IMR-90 (cell line): Measurements from ENCODE around the gene CD28. TPM values are rescaled to one million over a fixed set of nuclear protein-coding genes. Genes with fewer than 3 reads are reported as not detected.
A peak's percentile ranks its signal among the peaks of the same experiment; 100 is the strongest.

ENCODE experiments used
- ATAC-seq: fragments of 200-7000 bp; cut with Tn5 transposase; 2 replicates; pipeline ENCODE4 v1.9.1; 2020; ENCODE audit warnings: low read depth, mild to moderate bottlenecking, moderate library complexity
- BruUV-seq: library from RNA; stranded (reverse); fragments of 400-500 nt; replicated peaks from 2 replicates; lab custom pipeline; 2021; lab: Mats Ljungman, UMichigan
- CTCF ChIA-PET: fragments of 300-600 bp; formaldehyde crosslinking; extraction: SDS; loops from one replicate; lab custom pipeline; 2021; ENCODE audit warnings: antibody characterized with exemption; lab: Yijun Ruan, JAX
- POLR2A ChIA-PET: fragments of 300-600 bp; sonication (Branson Sonifier 250); formaldehyde crosslinking; loops from one replicate; lab custom pipeline; 2022; ENCODE audit warnings: antibody characterized with exemption; ENCODE audit not compliant: unreplicated experiment; lab: Charles Lee
- DNase-seq: peaks from one replicate; pipeline ENCODE4 v3.0.0; 2013
- H2AFZ ChIP-seq: replicated peaks from 2 replicates; pipeline ENCODE3; 2013; ENCODE audit warnings: low read length, mild to moderate bottlenecking; ENCODE audit not compliant: poor library complexity
- H2AK5ac ChIP-seq: 2 replicates; pipeline ENCODE4 v1.6.1; 2013; ENCODE audit warnings: low read depth, low read length, inconsistent platforms
- H2AK9ac ChIP-seq: replicated peaks from 2 replicates; pipeline ENCODE3; 2013; ENCODE audit warnings: mild to moderate bottlenecking, low read depth, low read length, moderate library complexity; ENCODE audit not compliant: poor library complexity
- H2BK120ac ChIP-seq: 2 replicates; pipeline ENCODE4 v1.6.1; 2013; ENCODE audit warnings: low read depth, low read length, inconsistent platforms
- H2BK15ac ChIP-seq: 3 replicates; pipeline ENCODE4 v1.6.1; 2013; ENCODE audit warnings: low read depth, low read length, inconsistent platforms
- H2BK20ac ChIP-seq: 2 replicates; pipeline ENCODE4 v1.6.1; 2013; ENCODE audit warnings: low read depth, mild to moderate bottlenecking, inconsistent platforms, low read length, moderate library complexity
- H2BK5ac ChIP-seq: 2 replicates; pipeline ENCODE4 v1.6.1; 2013; ENCODE audit warnings: mild to moderate bottlenecking, low read depth, low read length, inconsistent platforms; ENCODE audit not compliant: poor library complexity, severe bottlenecking
- H3K14ac ChIP-seq: replicated peaks from 2 replicates; pipeline ENCODE4 v1.6.1; 2013; ENCODE audit warnings: low read depth, low read length, inconsistent platforms
- H3K18ac ChIP-seq: 2 replicates; pipeline ENCODE4 v1.6.1; 2013; ENCODE audit warnings: low read depth, low read length, control low read depth
- H3K23ac ChIP-seq: 2 replicates; pipeline ENCODE4 v1.6.1; 2013; ENCODE audit warnings: low read depth, low read length, inconsistent platforms
- H3K27ac ChIP-seq: 2 replicates; pipeline ENCODE4 v1.5.1; 2013; ENCODE audit warnings: mild to moderate bottlenecking, control low read depth, low read length; ENCODE audit not compliant: insufficient read depth
- H3K27me3 ChIP-seq: 2 replicates; pipeline ENCODE4 v1.6.1; 2013; ENCODE audit warnings: low read length; ENCODE audit not compliant: control insufficient read depth, insufficient read depth
- H3K36me3 ChIP-seq: 2 replicates; pipeline ENCODE4 v1.6.1; 2013; ENCODE audit warnings: low read length, mixed read lengths; ENCODE audit not compliant: control insufficient read depth, insufficient read depth
- H3K4ac ChIP-seq: 2 replicates; pipeline ENCODE4 v1.6.1; 2013; ENCODE audit warnings: low read depth, low read length, inconsistent platforms
- H3K4me1 ChIP-seq: 2 replicates; pipeline ENCODE4 v1.6.1; 2013; ENCODE audit warnings: low read length, mixed read lengths; ENCODE audit not compliant: control insufficient read depth, insufficient read depth
- H3K4me2 ChIP-seq: 2 replicates; pipeline ENCODE4 v1.6.1; 2013; ENCODE audit warnings: low read depth, mild to moderate bottlenecking, control low read depth, low read length, moderate library complexity
- H3K4me3 ChIP-seq: 2 replicates; pipeline ENCODE4 v1.5.1; 2013; ENCODE audit warnings: low read depth, mild to moderate bottlenecking, control low read depth, low read length, moderate library complexity; ENCODE audit not compliant: insufficient read depth
- H3K56ac ChIP-seq: 2 replicates; pipeline ENCODE4 v1.6.1; 2013; ENCODE audit warnings: low read length, inconsistent platforms; ENCODE audit not compliant: insufficient read depth; ENCODE audit errors: extremely low read depth
- H3K79me1 ChIP-seq, 2 experiments: 2 replicates each; pipeline ENCODE4 v1.6.1; 2013; ENCODE audit warnings: low read length in 2 of 2, inconsistent platforms in 1 of 2, low read depth in 1 of 2
- H3K9ac ChIP-seq: 2 replicates; pipeline ENCODE4 v1.6.1; 2013; ENCODE audit warnings: low read depth, low read length, control low read depth
- H3K9me1 ChIP-seq: 2 replicates; pipeline ENCODE4 v1.6.1; 2013; ENCODE audit warnings: low read length, inconsistent platforms; ENCODE audit not compliant: insufficient read depth
- H3K9me3 ChIP-seq: 2 replicates; pipeline ENCODE4 v1.6.1; 2013; ENCODE audit warnings: low read length; ENCODE audit not compliant: control insufficient read depth, insufficient read depth
- H4K20me1 ChIP-seq: 2 replicates; pipeline ENCODE4 v1.6.1; 2013; ENCODE audit warnings: low read length, inconsistent platforms; ENCODE audit not compliant: insufficient read depth
- H4K5ac ChIP-seq: 2 replicates; pipeline ENCODE4 v1.6.1; 2013; ENCODE audit warnings: mild to moderate bottlenecking, low read depth, low read length, control low read depth
- H4K8ac ChIP-seq, 2 experiments: 2 replicates each; pipeline ENCODE4 v1.6.1; 2013; ENCODE audit warnings: low read depth in 2 of 2, low read length in 2 of 2, control low read depth in 1 of 2, inconsistent platforms in 1 of 2
- H4K91ac ChIP-seq: 2 replicates; pipeline ENCODE4 v1.6.1; 2013; ENCODE audit warnings: low read depth, low read length, inconsistent platforms; ENCODE audit not compliant: insufficient read depth
- BHLHE40 ChIP-seq: fragments of 150-350 bp; IDR thresholded peaks from 2 replicates; pipeline ENCODE4 v1.6.1; 2016; ENCODE audit warnings: mild to moderate bottlenecking, low read depth, low read length
- CEBPB ChIP-seq: IDR thresholded peaks from 2 replicates; pipeline ENCODE4 v1.6.1; 2012; ENCODE audit warnings: low read depth, low read length, improper control_type of control experiment
- CHD1 ChIP-seq: IDR thresholded peaks from 2 replicates; pipeline ENCODE4 v1.6.1; 2012; ENCODE audit warnings: low read depth, low read length, improper control_type of control experiment
- FOS ChIP-seq: fragments of 150-350 bp; IDR thresholded peaks from 2 replicates; pipeline ENCODE4 v1.6.1; 2016; ENCODE audit warnings: low read depth, low read length
- MAFK ChIP-seq: IDR thresholded peaks from 2 replicates; pipeline ENCODE4 v1.6.1; 2012; ENCODE audit warnings: low read depth, low read length, improper control_type of control experiment
- MAZ ChIP-seq: IDR thresholded peaks from 2 replicates; pipeline ENCODE4 v1.6.1; 2012; ENCODE audit warnings: low read depth, mild to moderate bottlenecking, low read length, improper control_type of control experiment, moderate library complexity, borderline replicate concordance
- MXI1 ChIP-seq: IDR thresholded peaks from 2 replicates; pipeline ENCODE4 v1.6.1; 2012; ENCODE audit warnings: low read depth, mild to moderate bottlenecking, low read length, moderate library complexity, borderline replicate concordance
- NFE2L2 ChIP-seq: fragments of 150-350 bp; IDR thresholded peaks from 2 replicates; pipeline ENCODE4 v1.6.1; 2016; ENCODE audit warnings: low read depth, mild to moderate bottlenecking, low read length
- POLR2A ChIP-seq: IDR thresholded peaks from 2 replicates; pipeline ENCODE4 v1.6.1; 2012; ENCODE audit warnings: mild to moderate bottlenecking, low read depth, low read length
- RAD21 ChIP-seq: IDR thresholded peaks from 2 replicates; pipeline ENCODE4 v1.6.1; 2012; ENCODE audit warnings: low read length, improper control_type of control experiment
- RCOR1 ChIP-seq: IDR thresholded peaks from 2 replicates; pipeline ENCODE4 v1.6.1; 2012; ENCODE audit warnings: mild to moderate bottlenecking, low read length, improper control_type of control experiment; ENCODE audit not compliant: insufficient replicate concordance
- RFX5 ChIP-seq: IDR thresholded peaks from 2 replicates; pipeline ENCODE4 v1.8.0; 2012; ENCODE audit warnings: low read depth, mild to moderate bottlenecking, low read length, moderate library complexity
- SMC3 ChIP-seq: fragments of 150-350 bp; IDR thresholded peaks from 2 replicates; pipeline ENCODE4 v1.6.1; 2016; ENCODE audit warnings: low read depth, mild to moderate bottlenecking, antibody characterized with exemption, low read length, moderate library complexity
- WGBS, 2 experiments: methylation state at CpG; one replicate each; pipeline versions ENCODE4 v1.1.5 to v1.1.7; 2013; ENCODE audit warnings: missing lambda C conversion rate in 2 of 2; ENCODE audit not compliant: insufficient read length in 1 of 2; ENCODE audit errors: extremely low coverage in 2 of 2; 5-methylcytosine and 5-hydroxymethylcytosine counted together
- dilution Hi-C: fragments of 300-500 bp; cut with HindIII; formaldehyde crosslinking; loops from one replicate; pipeline ENCODE4 v1.14.3; 2018; ENCODE audit warnings: low sequenced_read_pairs; ENCODE audit not compliant: unreplicated experiment
- in situ Hi-C: fragments of 300-500 bp; cut with MboI; formaldehyde crosslinking; loops from 3 replicates; pipeline ENCODE4 v1.14.3; 2019; ENCODE audit warnings: low sequenced_read_pairs, inconsistent platforms, mixed read lengths
- intact Hi-C: fragments of 100-400 bp; cut with micrococcal nuclease; formaldehyde crosslinking; loops from 2 replicates; pipeline ENCODE4 v1.10.0; 2022
- polyA plus RNA-seq, 3 experiments: library from polyadenylated mRNA; depleted of rRNA; stranded (reverse); fragments of >200 nt; gene quantifications; 2 replicates each; pipeline ENCODE4 v1.2.3, GENCODE V29; 2012; ENCODE audit warnings: low replicate concordance in 1 of 3
- total RNA-seq: library from RNA; depleted of rRNA; stranded (reverse); fragments of >200 nt; gene quantifications from 2 replicates; pipeline ENCODE4 v1.2.3, GENCODE V29; 2012
- TF ChIP-seq, protein P1 (sequence below): conservative IDR thresholded peaks from 2 replicates; pipeline ENCODE4 v1.5.1; 2012; ENCODE audit warnings: mild to moderate bottlenecking, low read depth, low read length, improper control_type of control experiment
- TF ChIP-seq, protein P2 (sequence below): fragments of 150-350 bp; IDR thresholded peaks from 2 replicates; pipeline ENCODE4 v1.6.1; 2016; ENCODE audit warnings: low read depth, mild to moderate bottlenecking, low read length, moderate library complexity, borderline replicate concordance
- TF ChIP-seq, protein P3 (sequence below): fragments of 150-350 bp; IDR thresholded peaks from 2 replicates; pipeline ENCODE4 v1.6.1; 2017; ENCODE audit warnings: mild to moderate bottlenecking, antibody characterized with exemption, low read length, low read depth

The CD28 gene
- total and polyA plus RNA-seq, 2 of the 4 experiments (the other 2 are of a cell fraction), result not detected

DNA sequence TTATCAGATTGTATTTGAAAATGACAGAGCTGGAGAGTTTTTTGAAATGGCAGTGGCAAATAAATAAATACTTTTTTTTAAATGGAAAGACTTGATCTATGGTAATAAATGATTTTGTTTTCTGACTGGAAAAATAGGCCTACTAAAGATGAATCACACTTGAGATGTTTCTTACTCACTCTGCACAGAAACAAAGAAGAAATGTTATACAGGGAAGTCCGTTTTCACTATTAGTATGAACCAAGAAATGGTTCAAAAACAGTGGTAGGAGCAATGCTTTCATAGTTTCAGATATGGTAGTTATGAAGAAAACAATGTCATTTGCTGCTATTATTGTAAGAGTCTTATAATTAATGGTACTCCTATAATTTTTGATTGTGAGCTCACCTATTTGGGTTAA lies 30.9 kb downstream of the CD28 start:
- Histone ChIP-seq H3K9me3 (no peaks in the 10 kb centered on the region), H4K91ac (no peak overlapping the region), H3K14ac (no peak overlapping the region), H2BK15ac (no peak overlapping the region), H2BK5ac (no peak overlapping the region), H3K4me3 (no peak overlapping the region), H3K4ac (no peak overlapping the region), H3K4me1 (no peaks in the 10 kb centered on the region), H3K27ac (no peak overlapping the region), H3K23ac (no peak overlapping the region), H3K9ac (no peak overlapping the region), H4K8ac (no peak overlapping the region), H3K27me3 (no peaks in the 10 kb centered on the region), H3K18ac (no peak overlapping the region), H4K20me1 (no peaks in the 10 kb centered on the region), H3K36me3 (no peaks in the 10 kb centered on the region), H2AK9ac (no peak overlapping the region), H3K56ac (no peak overlapping the region), H4K5ac (no peak overlapping the region), H3K4me2 (no peak overlapping the region), H2BK120ac (no peak overlapping the region), H3K79me1 (no peaks in the 10 kb centered on the region), H3K9me1 (0 out of 2 replicates have a peak, but pooled peaks cover 5% of the 10 kb centered on the region), H2BK20ac (no peak overlapping the region), H2AK5ac (no peak overlapping the region), H2AFZ (no peak overlapping the region)
- CTCF ChIA-PET, result no interaction called here
- no peak for TF ChIP-seq SMC3
- no peak for TF ChIP-seq RFX5
- TF ChIP-seq RAD21, result no peak
- no peak for TF ChIP-seq MAFK
- TF ChIP-seq, protein P1, sequence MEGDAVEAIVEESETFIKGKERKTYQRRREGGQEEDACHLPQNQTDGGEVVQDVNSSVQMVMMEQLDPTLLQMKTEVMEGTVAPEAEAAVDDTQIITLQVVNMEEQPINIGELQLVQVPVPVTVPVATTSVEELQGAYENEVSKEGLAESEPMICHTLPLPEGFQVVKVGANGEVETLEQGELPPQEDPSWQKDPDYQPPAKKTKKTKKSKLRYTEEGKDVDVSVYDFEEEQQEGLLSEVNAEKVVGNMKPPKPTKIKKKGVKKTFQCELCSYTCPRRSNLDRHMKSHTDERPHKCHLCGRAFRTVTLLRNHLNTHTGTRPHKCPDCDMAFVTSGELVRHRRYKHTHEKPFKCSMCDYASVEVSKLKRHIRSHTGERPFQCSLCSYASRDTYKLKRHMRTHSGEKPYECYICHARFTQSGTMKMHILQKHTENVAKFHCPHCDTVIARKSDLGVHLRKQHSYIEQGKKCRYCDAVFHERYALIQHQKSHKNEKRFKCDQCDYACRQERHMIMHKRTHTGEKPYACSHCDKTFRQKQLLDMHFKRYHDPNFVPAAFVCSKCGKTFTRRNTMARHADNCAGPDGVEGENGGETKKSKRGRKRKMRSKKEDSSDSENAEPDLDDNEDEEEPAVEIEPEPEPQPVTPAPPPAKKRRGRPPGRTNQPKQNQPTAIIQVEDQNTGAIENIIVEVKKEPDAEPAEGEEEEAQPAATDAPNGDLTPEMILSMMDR, result no peak
- TF ChIP-seq, protein P2, sequence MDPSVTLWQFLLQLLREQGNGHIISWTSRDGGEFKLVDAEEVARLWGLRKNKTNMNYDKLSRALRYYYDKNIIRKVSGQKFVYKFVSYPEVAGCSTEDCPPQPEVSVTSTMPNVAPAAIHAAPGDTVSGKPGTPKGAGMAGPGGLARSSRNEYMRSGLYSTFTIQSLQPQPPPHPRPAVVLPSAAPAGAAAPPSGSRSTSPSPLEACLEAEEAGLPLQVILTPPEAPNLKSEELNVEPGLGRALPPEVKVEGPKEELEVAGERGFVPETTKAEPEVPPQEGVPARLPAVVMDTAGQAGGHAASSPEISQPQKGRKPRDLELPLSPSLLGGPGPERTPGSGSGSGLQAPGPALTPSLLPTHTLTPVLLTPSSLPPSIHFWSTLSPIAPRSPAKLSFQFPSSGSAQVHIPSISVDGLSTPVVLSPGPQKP, result no peak
- TF ChIP-seq, protein P3, sequence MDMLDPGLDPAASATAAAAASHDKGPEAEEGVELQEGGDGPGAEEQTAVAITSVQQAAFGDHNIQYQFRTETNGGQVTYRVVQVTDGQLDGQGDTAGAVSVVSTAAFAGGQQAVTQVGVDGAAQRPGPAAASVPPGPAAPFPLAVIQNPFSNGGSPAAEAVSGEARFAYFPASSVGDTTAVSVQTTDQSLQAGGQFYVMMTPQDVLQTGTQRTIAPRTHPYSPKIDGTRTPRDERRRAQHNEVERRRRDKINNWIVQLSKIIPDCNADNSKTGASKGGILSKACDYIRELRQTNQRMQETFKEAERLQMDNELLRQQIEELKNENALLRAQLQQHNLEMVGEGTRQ, result no peak
- no peak for TF ChIP-seq NFE2L2
- no peak for TF ChIP-seq MAZ
- TF ChIP-seq POLR2A, result no peak
- TF ChIP-seq BHLHE40, result no peak
- TF ChIP-seq RCOR1, result no peak
- TF ChIP-seq MXI1, result no peak
- no peak for TF ChIP-seq FOS
- no peak for TF ChIP-seq CEBPB
- no peak for TF ChIP-seq CHD1
- POLR2A ChIA-PET, result interaction anchor here (0.5 kb wide), 1 partner anchor 122 kb away, joined by 3 read pairs; no protein-coding TSS in a partner anchor
- in situ Hi-C loops, result no loop called here
- WGBS, 2 experiments, result no CpG with 5 or more reads among the region's 1 CpG
- intact Hi-C loops, result no loop called here
- no TSS peak for BruUV-seq
- DNase-seq, result peak; percentile 35
- dilution Hi-C loops, result no loop called here
- ATAC-seq, result no peak; the same call in 1 of the 2 replicates
